Femur (tissue), 1 donor: ENCODE data around the gene RPL10L.

Experiments used
- DNase-seq: peaks from one replicate; pipeline ENCODE4 v3.0.0-alpha.2; 2017

The RPL10L gene

DNA sequence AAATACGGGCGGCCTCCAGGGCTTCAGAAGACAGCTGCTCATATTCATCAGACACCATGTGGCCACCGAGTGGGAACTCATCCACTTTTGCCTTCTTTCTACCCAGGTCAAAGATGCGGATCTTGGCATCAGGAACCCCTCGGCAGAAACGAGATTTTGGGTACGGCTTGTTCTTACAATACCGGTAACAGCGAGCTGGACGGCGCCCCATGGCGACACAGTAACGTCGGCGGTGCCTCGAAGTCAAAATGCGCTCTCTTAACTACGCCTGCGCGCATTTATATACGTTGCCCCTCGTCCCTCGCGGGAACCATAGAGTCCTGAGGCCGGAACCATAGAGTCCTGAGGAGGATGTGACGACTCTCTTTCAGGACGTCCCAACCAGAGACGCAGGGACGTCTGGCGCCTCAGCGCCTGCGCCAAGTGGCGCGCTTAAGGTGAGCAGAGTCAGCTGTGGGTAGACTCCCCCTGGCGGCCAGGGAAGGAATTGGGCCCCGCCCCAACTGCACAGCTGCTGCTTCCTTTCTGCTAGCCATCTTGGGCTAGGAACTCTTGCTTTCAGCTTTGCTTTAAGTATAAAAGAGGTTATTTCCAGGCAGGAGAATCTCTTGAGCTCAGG, at the start of gene RPL10L:
RPL10L (minus strand) TSS at position 256 of the 619 bp plus-strand sequence; CDS start at position 211, 45 bp downstream.
- no peak for DNase-seq

DNA sequence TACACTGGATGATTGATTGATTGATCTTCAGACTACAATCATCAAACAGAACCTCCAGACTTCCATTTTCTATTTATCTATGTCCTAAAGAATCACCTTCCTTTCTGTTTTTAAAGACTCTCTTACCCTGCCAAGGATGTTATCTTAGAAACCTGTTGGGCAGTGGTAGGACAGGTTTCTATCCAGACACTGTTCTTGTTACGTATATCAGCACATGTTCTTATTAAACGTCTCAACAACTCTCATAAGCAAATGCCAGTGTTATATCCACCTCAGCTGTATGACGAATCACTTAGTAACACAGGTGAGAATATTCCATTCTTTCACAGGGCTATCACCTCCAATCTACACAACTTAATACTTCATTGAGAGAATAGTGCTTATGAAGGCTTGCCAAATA, 40.2 kb upstream of the RPL10L start:
- DNase-seq, result no peak

DNA sequence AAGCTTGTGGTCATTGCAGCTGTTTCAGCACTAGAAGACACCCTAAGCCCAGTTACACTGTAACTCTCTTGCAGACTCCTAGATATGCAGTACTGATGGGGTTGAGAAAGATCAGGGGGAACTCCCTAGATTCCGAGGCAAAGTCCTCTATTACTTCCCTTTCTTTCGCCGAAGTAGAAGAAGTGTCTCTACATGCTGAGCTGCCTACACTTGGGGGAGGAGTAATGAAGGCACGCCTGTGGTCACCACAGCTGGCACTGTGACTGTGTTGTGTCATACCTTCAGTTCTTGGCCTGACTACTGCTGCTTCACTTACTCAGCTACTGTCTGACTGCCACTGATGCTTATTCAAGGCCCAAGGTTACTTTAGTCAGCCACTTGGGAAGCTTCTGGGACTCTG, 35.1 kb upstream of the RPL10L start:
- DNase-seq, result peak; percentile 19

DNA sequence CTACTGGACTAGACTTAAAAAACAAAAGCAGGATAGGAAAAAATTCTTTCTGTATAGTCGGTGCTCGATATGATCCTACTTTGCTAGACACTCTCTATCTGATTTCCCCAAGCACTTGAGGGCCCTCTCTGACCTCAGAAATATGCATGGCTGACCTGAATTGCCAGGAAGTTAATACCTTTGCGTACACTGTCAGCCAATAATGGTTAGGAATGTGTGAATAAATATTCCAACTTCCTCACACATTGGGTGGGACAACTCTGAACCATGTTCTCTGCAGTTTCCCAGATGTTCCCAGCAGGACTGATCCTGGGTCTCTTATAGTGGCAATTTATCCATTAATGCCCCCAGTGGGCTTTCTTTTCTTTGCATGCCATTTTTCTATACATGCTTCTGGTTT, 20.5 kb upstream of the RPL10L start:
- DNase-seq, result no peak

DNA sequence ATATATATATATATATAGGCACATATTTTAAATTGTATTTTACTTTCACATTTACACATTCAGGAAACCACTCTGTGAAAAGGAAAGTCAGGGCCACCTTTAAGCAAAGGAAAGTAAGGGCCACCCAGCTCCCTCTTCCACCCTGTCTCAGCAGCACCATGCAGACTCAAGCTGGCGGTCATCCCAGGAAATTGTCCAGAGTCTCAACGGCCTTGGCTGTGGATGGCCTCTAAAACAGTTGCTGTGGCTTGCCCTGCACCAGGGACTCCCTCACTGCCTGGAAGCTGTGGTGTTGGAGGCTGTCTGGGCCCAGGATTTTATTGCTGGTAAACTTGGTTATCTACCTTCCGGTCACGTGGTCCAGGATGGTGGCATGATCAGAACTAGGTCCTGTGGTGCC, 11.8 kb upstream of the RPL10L start:
- DNase-seq, result no peak

DNA sequence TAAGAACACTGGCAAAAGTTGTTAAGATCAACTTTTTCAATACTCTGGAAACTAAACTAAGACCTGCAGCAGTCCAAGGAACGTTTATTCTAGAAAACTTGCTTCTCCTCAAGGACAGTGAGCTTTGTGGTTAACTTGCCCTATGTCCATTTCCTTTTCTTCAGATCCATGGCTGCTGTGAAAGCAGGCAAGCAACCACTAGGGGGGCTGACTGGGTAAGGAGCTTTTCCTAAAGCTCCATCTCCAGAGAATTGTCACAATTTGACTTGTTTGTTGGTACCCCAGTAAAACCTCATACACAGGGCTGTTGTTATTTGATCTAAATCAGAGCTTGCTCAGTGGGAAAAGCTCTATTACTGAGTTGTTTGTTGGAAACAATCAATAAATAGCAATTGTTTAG, 10.1 kb upstream of the RPL10L start:
- DNase-seq, result no peak

DNA sequence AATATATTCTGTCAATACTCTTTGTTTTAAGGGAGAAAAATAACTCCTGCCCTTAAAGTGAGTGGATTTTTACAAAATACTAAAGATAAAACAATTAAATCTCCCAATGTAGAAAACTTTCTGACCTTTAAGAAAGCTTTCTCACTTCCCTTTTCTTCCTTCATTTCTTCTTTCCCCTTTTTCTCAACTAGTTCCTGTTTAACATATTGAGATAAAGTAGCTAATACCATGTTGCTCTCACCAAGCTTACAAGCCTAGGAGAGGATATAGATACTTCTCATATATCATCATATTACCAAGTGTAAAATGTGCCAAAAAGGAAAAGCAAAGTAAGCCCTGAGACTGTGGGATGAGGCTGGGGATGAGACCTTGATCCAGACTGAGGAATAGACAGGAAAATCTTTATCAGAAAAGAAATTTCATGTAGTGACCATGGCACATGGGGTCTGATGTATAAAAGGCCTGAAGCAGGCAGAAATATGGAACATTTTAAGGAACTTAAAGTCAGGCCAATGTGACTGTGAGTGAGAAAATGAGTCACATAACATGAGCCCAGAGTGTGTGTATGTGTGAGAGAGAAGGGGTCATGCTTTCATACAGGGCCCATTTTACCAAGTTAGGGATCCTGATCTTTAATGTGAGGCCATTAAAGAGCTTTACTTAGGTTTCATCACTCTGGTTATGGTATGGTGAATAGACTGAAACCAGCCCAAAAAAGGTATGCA, 1.6 kb upstream of the RPL10L start:
- DNase-seq, result no peak

DNA sequence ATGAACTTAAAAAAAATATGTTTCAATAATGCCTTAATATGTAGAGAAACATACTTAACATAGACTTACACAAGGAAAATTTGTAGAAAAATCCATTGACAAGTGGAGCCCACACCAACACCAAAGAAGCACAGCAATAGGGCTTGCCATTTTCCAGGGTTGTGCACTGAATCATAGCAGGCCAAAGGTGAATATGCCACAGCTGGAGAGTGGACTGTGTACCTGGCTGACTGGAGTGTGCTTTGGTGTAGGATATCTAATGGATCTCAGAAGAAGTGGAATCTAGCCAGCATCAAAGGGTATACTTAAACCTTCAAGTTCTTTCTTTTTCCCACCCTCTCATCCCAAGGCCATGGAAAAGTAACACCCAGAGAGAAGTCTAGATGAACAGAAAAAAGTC, 4.8 kb downstream of the RPL10L start:
- no peak for DNase-seq

DNA sequence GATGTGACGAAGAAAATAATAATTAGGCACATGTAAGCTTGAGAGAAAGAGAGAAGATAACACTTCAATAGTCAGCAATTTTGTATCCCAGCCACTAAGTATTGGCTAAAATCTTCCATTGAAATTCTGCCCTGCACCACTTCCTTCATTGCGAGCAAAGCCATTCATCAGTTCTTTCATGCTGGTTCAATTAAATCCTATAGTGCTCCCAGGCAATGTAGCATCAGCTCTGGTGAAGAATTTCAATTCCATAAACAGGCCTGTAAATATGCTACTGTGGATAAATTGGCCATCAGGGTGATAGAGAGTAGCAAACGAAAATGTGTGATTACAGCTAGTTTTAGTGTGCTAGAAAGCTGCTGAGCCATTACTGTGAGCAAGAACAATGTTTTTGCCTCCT, 24.7 kb downstream of the RPL10L start:
- DNase-seq, result no peak
